H54 (cell line): ENCODE results near the gene ARHGEF6.
"Not testable (repeated sequence)": the region's sequence is repeated elsewhere in the genome, so short reads cannot be mapped to it uniquely, and the experiment has no call there.

ENCODE experiments used
- DNase-seq: peaks from one replicate; pipeline ENCODE4 v3.0.0; 2011; ENCODE audit warnings: low spot score, mixed read lengths; ENCODE audit not compliant: insufficient read length
- FAIRE-seq: peaks from 3 replicates; lab custom pipeline; 2011; peaks lifted over from hg19 to GRCh38; lab: Jason Lieb, UNC
- POLR2A ChIP-seq: IDR thresholded peaks from 2 replicates; pipeline ENCODE4 v1.6.1; 2011; ENCODE audit warnings: low read depth, mild to moderate bottlenecking, low read length

The ARHGEF6 gene

GRCh38 chrX:136780763-136781162, at the start of gene ARHGEF6:
TSS of gene ARHGEF6 (minus strand) at chrX:136780932. CDS start at chrX:136780882, 50 bp downstream.
- DNase-seq (no peak), FAIRE-seq (no peak)
- TF ChIP-seq POLR2A, result no peak

GRCh38 chrX:136829413-136829812, 48.7 kb upstream of the ARHGEF6 start:
- no peak for DNase-seq
- no peak for FAIRE-seq
- TF ChIP-seq POLR2A, result no peak

GRCh38 chrX:136828830-136829229, 48.1 kb upstream of the ARHGEF6 start:
- FAIRE-seq, result no peak
- no peak for TF ChIP-seq POLR2A
- no peak for DNase-seq

DNA sequence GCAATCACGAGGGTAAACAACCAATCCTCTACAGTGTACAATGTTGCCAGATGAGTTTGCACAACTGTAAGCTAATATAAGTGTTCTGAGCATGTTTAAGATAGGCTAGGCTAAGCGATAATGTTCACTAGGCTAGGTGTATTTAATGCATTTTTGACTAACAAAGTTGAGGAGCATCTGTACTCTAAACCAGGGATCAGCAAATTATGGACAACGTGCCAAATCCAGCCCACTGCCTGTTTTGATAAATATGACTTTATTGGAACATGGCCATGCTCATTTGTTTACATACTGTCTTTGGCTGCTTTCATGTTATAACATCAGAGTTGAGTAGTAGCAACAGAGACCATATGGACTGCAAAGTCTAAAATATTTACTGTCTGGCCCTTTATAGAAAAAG, 46.3 kb upstream of the ARHGEF6 start:
- FAIRE-seq (no peak), DNase-seq (no peak)
- no peak for TF ChIP-seq POLR2A

DNA sequence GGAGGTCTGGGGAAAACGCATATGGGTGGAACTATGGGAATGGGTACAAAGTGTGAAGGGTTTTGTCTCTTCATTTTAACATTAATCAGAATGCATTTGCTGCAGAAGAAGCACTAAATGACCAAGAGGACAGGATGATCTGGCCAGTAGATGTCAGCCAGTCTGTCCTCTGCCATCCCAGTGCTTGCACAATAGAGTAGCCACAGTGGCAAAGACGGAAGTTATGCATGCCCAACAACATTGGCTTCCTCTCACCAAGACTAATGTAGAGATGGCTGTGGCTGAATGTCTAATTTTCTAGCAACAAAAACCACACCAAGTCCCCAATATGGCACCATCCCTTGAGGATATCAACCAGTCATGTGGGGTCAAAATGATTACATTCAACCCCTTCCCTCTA, 45.0 kb upstream of the ARHGEF6 start:
- no peak for FAIRE-seq
- no peak for DNase-seq
- no peak for TF ChIP-seq POLR2A

DNA sequence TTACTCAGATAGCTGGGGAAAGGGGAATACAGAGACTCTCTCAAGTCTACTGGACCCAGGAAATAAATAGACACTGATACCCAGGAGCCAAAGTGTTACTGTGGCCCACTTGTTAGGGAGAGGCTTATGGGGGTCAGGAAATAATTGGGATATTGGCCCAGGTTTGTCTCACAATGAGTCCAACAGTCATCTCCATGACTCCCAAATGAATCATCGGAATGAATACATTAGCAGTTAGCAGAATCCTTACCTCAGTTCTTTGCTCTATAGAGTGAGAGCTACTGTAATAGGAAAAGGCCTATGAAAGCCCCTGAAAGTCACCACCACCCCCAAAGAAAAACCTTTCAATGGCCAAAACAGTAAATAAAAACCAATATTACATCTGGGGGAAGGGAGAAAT, 42.4 kb upstream of the ARHGEF6 start:
- DNase-seq (peak; percentile 16), FAIRE-seq (peak; percentile 94)
- no peak for TF ChIP-seq POLR2A

GRCh38 chrX:136822337-136823095, 41.8 kb upstream of the ARHGEF6 start:
- no peak for FAIRE-seq
- no peak for TF ChIP-seq POLR2A
- no peak for DNase-seq

GRCh38 chrX:136819756-136820155, 39.0 kb upstream of the ARHGEF6 start:
- DNase-seq, FAIRE-seq: not testable (repeated sequence)

- DNase-seq (no peak), FAIRE-seq (no peak)
- no peak for TF ChIP-seq POLR2A
Observed at GRCh38 chrX:136819031-136819703, 38.4 kb upstream of the ARHGEF6 start.

GRCh38 chrX:136816975-136817374, 36.2 kb upstream of the ARHGEF6 start:
- DNase-seq (no peak), FAIRE-seq (no peak)

DNA sequence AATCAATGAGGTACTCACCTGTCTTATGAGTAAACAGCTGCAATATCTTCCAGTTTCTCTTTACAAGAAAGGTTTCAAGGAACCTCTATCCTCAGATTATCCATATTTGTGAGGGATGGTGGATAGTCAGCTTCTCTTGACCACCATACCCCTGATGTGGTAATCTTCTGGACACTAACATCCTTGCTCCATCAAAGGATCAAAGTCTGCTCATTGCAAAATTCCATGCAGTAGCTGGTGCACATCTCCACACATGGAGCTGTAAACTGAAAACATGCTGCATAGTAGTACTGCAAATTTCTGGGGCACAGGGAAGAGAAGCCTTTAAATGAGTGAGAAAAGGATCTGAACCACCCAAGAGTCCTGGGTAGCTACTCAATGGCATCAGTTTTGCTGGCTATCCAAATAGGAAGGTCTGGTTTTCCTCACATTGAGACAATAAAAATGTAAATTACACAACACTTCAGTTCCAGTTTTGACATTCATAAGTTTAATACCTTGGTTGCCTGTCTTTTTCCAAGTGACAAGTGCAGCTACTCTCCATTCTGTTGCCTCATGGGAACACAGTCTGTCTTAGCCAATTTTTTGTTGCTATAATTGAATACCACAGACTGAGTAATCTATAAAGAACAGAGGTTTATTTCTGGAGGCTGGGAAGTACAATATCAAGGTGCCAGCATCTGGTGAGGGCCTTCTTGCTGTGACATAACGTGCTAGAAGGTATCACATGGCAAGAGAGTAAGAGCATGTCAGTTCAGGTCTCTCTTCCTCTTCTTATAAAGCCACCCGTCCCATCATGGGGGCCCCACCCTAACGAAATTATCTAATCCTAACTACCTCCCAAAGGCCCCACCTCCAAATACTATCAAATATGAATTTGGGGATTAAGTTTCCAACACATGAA, 34.4 kb upstream of the ARHGEF6 start:
- FAIRE-seq, result no peak
- no peak for DNase-seq
- TF ChIP-seq POLR2A, result no peak

More at GRCh38 chrX:136816975-136817374, 36.2 kb upstream of the ARHGEF6 start:
- no peak for TF ChIP-seq POLR2A

DNA sequence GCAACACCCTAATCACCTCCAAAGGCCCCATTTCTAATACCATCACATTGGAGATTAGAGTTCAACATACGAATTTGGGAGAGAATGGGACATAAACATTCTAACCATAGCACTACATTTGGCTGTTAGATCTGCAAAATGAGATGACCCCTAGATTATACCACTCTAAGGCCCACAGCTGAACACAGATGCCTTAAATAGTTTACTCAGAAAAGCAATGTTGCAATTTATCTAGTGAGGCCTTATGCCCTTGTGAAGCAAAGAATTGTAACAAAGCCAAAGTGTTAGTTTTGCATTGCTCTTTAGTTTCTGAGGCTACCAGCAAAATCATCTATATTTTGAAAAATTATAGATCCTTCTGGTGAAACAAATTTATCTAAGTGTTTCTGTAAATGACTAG, 31.6 kb upstream of the ARHGEF6 start:
- DNase-seq (no peak), FAIRE-seq (no peak)
- TF ChIP-seq POLR2A, result no peak

DNA sequence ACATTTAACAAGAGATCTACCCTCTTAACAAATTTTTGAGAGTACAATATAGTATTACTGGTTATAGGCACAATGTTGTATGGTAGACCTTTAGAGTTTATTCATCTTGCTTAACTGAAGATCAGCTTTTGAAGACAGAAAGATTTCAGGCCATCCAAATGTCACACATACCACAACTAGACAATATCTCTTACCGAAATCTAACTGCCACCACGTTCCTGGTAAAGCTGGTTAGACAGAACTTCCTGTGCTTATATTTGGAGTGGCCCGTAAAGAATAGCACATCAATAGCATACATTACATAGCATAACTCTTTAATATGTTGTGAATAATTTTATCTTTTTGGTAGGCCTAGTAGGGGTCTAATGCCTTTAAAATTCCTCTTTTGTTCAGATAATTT, 29.8 kb upstream of the ARHGEF6 start:
- no peak for FAIRE-seq

More for the DNA sequence above, 29.8 kb upstream of the ARHGEF6 start:
- no peak for TF ChIP-seq POLR2A
- no peak for DNase-seq
